ENCODE data around the gene CLEC14A.

Gene CLEC14A

GRCh38 chr14:38248321-38249028, 7.4 kb downstream of the CLEC14A start:
- DNase-seq: no peak

GRCh38 chr14:38243696-38244240, 12.1 kb downstream of the CLEC14A start:
- no peak for DNase-seq

GRCh38 chr14:38238878-38239277, 17.0 kb downstream of the CLEC14A start:
- DNase-seq: peak; percentile 33

GRCh38 chr14:38238332-38238731, 17.6 kb downstream of the CLEC14A start:
- peak; percentile 61 for DNase-seq

- DNase-seq: no peak
These were observed 22.7 kb downstream of the CLEC14A start for GRCh38 chr14:38233218-38233617.

- DNase-seq: no peak
These were observed 29.5 kb downstream of the CLEC14A start for GRCh38 chr14:38226366-38226765.

- no peak for DNase-seq
These were observed 29.9 kb downstream of the CLEC14A start for GRCh38 chr14:38225946-38226345.

- no peak for DNase-seq
These were observed 31.6 kb downstream of the CLEC14A start for GRCh38 chr14:38224338-38224737.

GRCh38 chr14:38221077-38221476, 34.8 kb downstream of the CLEC14A start:
- no peak for DNase-seq

- no peak for DNase-seq
These were observed 38.3 kb downstream of the CLEC14A start for GRCh38 chr14:38217553-38217952.

GRCh38 chr14:38213001-38213400, 42.9 kb downstream of the CLEC14A start:
- peak; percentile 65 for DNase-seq

- no peak for DNase-seq
These were observed 43.8 kb downstream of the CLEC14A start for GRCh38 chr14:38212111-38212510.

- no peak for DNase-seq
These were observed 44.6 kb downstream of the CLEC14A start for GRCh38 chr14:38211255-38211735.

GRCh38 chr14:38210587-38211216, 45.2 kb downstream of the CLEC14A start:
- peak; percentile 62 for DNase-seq

GRCh38 chr14:38209572-38210557, 46.0 kb downstream of the CLEC14A start:
- DNase-seq: peak; percentile 73

- peak; percentile 76 for DNase-seq
These were observed 47.0 kb downstream of the CLEC14A start for GRCh38 chr14:38208618-38209562.

- DNase-seq: no peak
These were observed 47.9 kb downstream of the CLEC14A start, which contains the start of gene SSTR1 for GRCh38 chr14:38207736-38208617. Gene SSTR1, plus strand, starts transcription at chr14:38207904. Its CDS starts 1,486 bp downstream, at chr14:38209390.

GRCh38 chr14:38207377-38207735, 48.5 kb downstream of the CLEC14A start:
- DNase-seq: no peak

GRCh38 chr14:38206689-38207376, 49.1 kb downstream of the CLEC14A start:
- DNase-seq: no peak
